A673 (cell line): Measurements from ENCODE around the gene GPAT3. TPM values are rescaled to one million over a fixed set of nuclear protein-coding genes. Genes with fewer than 3 reads are reported as not detected.

Experiments used
- BruUV-seq: library from RNA; stranded (reverse); fragments of 400-500 nt; replicated peaks from 2 replicates; lab custom pipeline; 2021; lab: Mats Ljungman, UMichigan
- CTCF ChIA-PET: fragments of 300-600 bp; sonication (Branson Sonifier 250); formaldehyde crosslinking; loops from one replicate; lab custom pipeline; 2022; ENCODE audit warnings: antibody characterized with exemption; lab: Charles Lee
- POLR2A ChIA-PET: fragments of 300-600 bp; sonication (Branson Sonifier 250); formaldehyde crosslinking; loops from one replicate; lab custom pipeline; 2022; ENCODE audit warnings: antibody characterized with exemption; ENCODE audit not compliant: low non-redundant PET; lab: Charles Lee
- DNase-seq: peaks from one replicate; pipeline ENCODE4 v3.0.0-alpha.2; 2015; ENCODE audit warnings: low spot score
- H3K27ac ChIP-seq: fragments of 200-600 bp; sonication (generic); 2 replicates; pipeline ENCODE4 v1.5.1; 2016; ENCODE audit warnings: mixed run types, low read depth, mild to moderate bottlenecking, mixed read lengths, antibody characterized with exemption, low read length; ENCODE audit not compliant: poor library complexity, severe bottlenecking
- H3K27me3 ChIP-seq: fragments of 200-600 bp; sonication (generic); replicated peaks from 2 replicates; pipeline ENCODE4 v1.6.1; 2017; ENCODE audit warnings: mixed run types, low read depth, mild to moderate bottlenecking, mixed read lengths, antibody characterized with exemption, low read length; ENCODE audit not compliant: insufficient read depth, poor library complexity
- H3K36me3 ChIP-seq: fragments of 200-600 bp; sonication (generic); 2 replicates; pipeline ENCODE4 v1.6.1; 2016; ENCODE audit warnings: mixed run types, mild to moderate bottlenecking, mixed read lengths, antibody characterized with exemption, low read length; ENCODE audit not compliant: insufficient read depth, poor library complexity, severe bottlenecking
- H3K4me1 ChIP-seq: fragments of 200-600 bp; sonication (generic); 2 replicates; pipeline ENCODE4 v1.6.1; 2017; ENCODE audit warnings: mixed run types, mild to moderate bottlenecking, mixed read lengths, antibody characterized with exemption, low read length; ENCODE audit not compliant: insufficient read depth, poor library complexity, severe bottlenecking
- H3K4me3 ChIP-seq: fragments of 200-600 bp; sonication (generic); 2 replicates; pipeline ENCODE4 v1.5.1; 2016; ENCODE audit warnings: low read depth, mixed run types, mild to moderate bottlenecking, mixed read lengths, low read length; ENCODE audit not compliant: poor library complexity, severe bottlenecking
- H3K9me3 ChIP-seq: fragments of 200-600 bp; sonication (generic); 2 replicates; pipeline ENCODE4 v1.6.1; 2016; ENCODE audit warnings: mixed run types, low read depth, mild to moderate bottlenecking, mixed read lengths, antibody characterized with exemption, low read length; ENCODE audit not compliant: poor library complexity, severe bottlenecking
- EZH2 ChIP-seq: fragments of 200-600 bp; sonication (generic); IDR thresholded peaks from 2 replicates; pipeline ENCODE4 v1.6.1; 2017; ENCODE audit warnings: borderline replicate concordance, low read depth, mild to moderate bottlenecking, mixed read lengths, antibody characterized with exemption, low read length; ENCODE audit not compliant: poor library complexity, severe bottlenecking
- intact Hi-C: fragments of 100-400 bp; cut with micrococcal nuclease; formaldehyde crosslinking; loops from one replicate; pipeline ENCODE4 v1.10.0; 2022; ENCODE audit not compliant: unreplicated experiment
- total RNA-seq: library from RNA; stranded (reverse); gene quantifications from 2 replicates; pipeline ENCODE4 v1.2.3, GENCODE V29; 2021
- TF ChIP-seq, protein P1 (sequence below): fragments of 300-800, 200-600 bp; sonication (generic); conservative IDR thresholded peaks from 2 replicates; pipeline ENCODE4 v1.5.1; 2017; ENCODE audit warnings: low read depth, mild to moderate bottlenecking, antibody characterized with exemption, low read length, moderate library complexity, mixed read lengths

GPAT3 gene
- total RNA-seq, 1 experiment from 2014 or later: 1.2 TPM

DNA sequence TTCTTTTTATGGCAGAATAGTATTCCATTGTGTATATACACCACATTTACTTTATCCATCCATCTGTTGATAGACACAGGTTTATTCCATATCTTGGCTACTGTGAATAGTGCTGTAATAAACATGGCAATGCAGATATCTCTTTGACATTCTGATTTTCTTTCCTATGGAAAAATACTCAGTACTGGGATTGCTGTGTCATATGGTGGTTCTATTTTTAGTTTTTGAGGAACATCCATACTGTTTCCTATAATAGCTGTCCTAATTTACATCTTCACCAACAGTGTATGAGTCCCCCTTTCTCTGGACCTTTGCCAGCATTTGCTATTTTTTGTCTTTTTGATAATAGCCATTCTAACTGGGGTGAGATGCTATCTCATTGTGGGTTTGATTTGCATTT is 73.5 kb downstream of the GPAT3 start:
- H3K36me3 ChIP-seq: no peaks in the 10 kb centered on the region
- H3K27me3 ChIP-seq: no peaks in the 10 kb centered on the region
- no peak overlapping the region for H3K4me3 ChIP-seq
- intact Hi-C loops: no loop called here
- DNase-seq: no peak
- H3K27ac ChIP-seq: no peak overlapping the region
- BruUV-seq: no TSS peak
- CTCF ChIA-PET: no interaction called here
- H3K4me1 ChIP-seq: no peaks in the 10 kb centered on the region
- POLR2A ChIA-PET: no interaction called here
- H3K9me3 ChIP-seq: no peaks in the 10 kb centered on the region
- no peak for TF ChIP-seq EZH2
- TF ChIP-seq, protein P1, sequence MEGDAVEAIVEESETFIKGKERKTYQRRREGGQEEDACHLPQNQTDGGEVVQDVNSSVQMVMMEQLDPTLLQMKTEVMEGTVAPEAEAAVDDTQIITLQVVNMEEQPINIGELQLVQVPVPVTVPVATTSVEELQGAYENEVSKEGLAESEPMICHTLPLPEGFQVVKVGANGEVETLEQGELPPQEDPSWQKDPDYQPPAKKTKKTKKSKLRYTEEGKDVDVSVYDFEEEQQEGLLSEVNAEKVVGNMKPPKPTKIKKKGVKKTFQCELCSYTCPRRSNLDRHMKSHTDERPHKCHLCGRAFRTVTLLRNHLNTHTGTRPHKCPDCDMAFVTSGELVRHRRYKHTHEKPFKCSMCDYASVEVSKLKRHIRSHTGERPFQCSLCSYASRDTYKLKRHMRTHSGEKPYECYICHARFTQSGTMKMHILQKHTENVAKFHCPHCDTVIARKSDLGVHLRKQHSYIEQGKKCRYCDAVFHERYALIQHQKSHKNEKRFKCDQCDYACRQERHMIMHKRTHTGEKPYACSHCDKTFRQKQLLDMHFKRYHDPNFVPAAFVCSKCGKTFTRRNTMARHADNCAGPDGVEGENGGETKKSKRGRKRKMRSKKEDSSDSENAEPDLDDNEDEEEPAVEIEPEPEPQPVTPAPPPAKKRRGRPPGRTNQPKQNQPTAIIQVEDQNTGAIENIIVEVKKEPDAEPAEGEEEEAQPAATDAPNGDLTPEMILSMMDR: no peak

DNA sequence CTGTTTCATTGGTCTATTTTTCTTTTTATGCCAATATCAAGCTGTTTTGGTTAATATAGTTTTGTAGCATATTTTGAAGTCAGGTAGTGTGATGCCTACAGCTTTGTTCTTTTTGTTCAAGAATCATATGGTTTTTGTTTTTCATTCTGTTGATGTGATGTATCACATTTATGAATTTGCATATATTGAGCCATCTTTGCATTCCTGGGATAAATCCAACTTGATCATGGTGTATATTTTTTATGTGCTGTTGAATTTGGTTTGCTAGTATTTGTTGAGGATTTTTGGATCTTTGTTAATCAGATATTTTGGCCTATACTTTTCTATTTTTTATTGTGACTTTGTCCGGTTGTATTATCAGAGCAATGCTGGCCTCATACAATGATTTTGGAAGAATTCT is 74.8 kb downstream of the GPAT3 start:
- TF ChIP-seq, protein P1: no peak
- no peak for TF ChIP-seq EZH2
- CTCF ChIA-PET: no interaction called here
- Histone ChIP-seq H3K4me1 (no peaks in the 10 kb centered on the region), H3K9me3 (no peaks in the 10 kb centered on the region), H3K36me3 (no peaks in the 10 kb centered on the region), H3K27me3 (no peaks in the 10 kb centered on the region), H3K4me3 (no peak overlapping the region), H3K27ac (no peak overlapping the region)
- no peak for DNase-seq
- POLR2A ChIA-PET: no interaction called here
- intact Hi-C loops: no loop called here
- no TSS peak for BruUV-seq

DNA sequence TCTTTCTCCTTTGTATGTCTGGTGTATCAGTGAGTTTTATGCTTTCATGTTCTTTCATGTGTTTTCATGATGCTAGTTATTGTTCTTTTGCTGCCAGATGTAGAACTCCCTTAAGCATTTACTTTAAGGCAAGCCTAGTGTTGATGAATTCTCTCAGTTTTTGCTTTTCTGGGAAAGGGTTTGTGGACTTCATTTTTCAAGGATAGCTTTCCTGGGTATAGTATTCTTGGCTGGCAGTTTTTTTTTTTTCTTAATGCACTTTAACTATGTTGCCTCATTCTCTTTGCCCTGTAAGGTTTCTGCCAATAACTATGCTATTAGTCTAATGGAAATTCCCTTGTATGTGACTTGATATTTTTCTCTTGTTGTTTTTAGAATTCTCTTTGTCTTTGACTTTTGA is 77.1 kb downstream of the GPAT3 start:
- BruUV-seq: no TSS peak
- Histone ChIP-seq H3K4me3 (no peak overlapping the region), H3K4me1 (no peaks in the 10 kb centered on the region), H3K27ac (no peak overlapping the region), H3K27me3 (no peaks in the 10 kb centered on the region), H3K36me3 (no peaks in the 10 kb centered on the region), H3K9me3 (no peaks in the 10 kb centered on the region)
- ChIA-PET POLR2A (no interaction called here), CTCF (no interaction called here)
- intact Hi-C loops: no loop called here
- DNase-seq: no peak
- TF ChIP-seq, protein P1: no peak
- TF ChIP-seq EZH2: no peak
